Spleen (tissue), 7 donors: ENCODE results near the gene ICE2.

Experiments
- CTCF ChIP-seq, 11 experiments: fragments of 200-600 bp in 7 of 11; fragments of 450-650 bp in 4 of 11; sonication (generic) in 4 of 11; IDR thresholded peaks in 8 of 11; conservative IDR thresholded peaks in 3 of 11; 1 replicate in 7 of 11; 2 replicates in 4 of 11; pipeline versions ENCODE4 v1.4.0 to v1.8.0; 2016 to 2021; ENCODE audit warnings: antibody characterized with exemption in 11 of 11, inconsistent platforms in 4 of 11, mild to moderate bottlenecking in 1 of 11
- POLR2A ChIP-seq, 3 donors: fragments of 450-650 bp; IDR thresholded peaks; one replicate each; pipeline ENCODE4 v1.5.1; 2017; ENCODE audit warnings: antibody characterized with exemption in 3 of 3, mild to moderate bottlenecking in 1 of 3
- POLR2AphosphoS5 ChIP-seq, 3 donors: sonication (generic); formaldehyde crosslinking; IDR thresholded peaks; one replicate each; pipeline ENCODE4 v1.5.1; 2017; ENCODE audit warnings: antibody characterized with exemption in 3 of 3
- donor health status: DM: no; HTN: no; CAD: no; lungs with moderate emphysema.
- donor health status: DM: no; HTN: no; CAD: no.
- donor health status: DM: no; HTN: no; CAD: no.

- TF ChIP-seq CTCF (IDR thresholded peaks at IDR 0.05 in 8 of 11, conservative IDR thresholded peaks at IDR 0.05 in 3 of 11) (no peak), POLR2A (IDR thresholded peaks at IDR 0.05) (no peak), POLR2AphosphoS5 (IDR thresholded peaks at IDR 0.05) (no peak)
Observed at GRCh38 chr15:60386615-60387014, 92.3 kb downstream of the ICE2 start.
